A549 (cell line): ENCODE measurements around the gene FOXO3. TPM values are rescaled to one million over a fixed set of nuclear protein-coding genes. Genes with fewer than 3 reads are reported as not detected.

ENCODE experiments used
- ATAC-seq, 2 experiments: fragments of 200-7000 bp in 1 of 2; fragments of >200 bp in 1 of 2; cut with Nextera tagmentation in 1 of 2; cut with Tn5 transposase in 1 of 2; 3 replicates each; pipeline versions ENCODE4 v1.8.0 to v1.9.1; 2018 to 2020; ENCODE audit warnings: mild to moderate bottlenecking in 1 of 2, moderate library complexity in 1 of 2
- CTCF ChIA-PET: fragments of 300-600 bp; sonication (Branson Sonifier 250); formaldehyde crosslinking; extraction: SDS; loops from one replicate; lab custom pipeline; 2021; ENCODE audit warnings: antibody characterized with exemption, inconsistent platforms; lab: Yijun Ruan, JAX
- POLR2A ChIA-PET: fragments of 350-600 bp; formaldehyde crosslinking; extraction: SDS; loops from one replicate; lab custom pipeline; 2021; ENCODE audit warnings: antibody characterized with exemption, inconsistent platforms; lab: Yijun Ruan, JAX
- DNase-seq, 2 experiments: peaks; one replicate each; pipeline versions ENCODE4 v3.0.0 to v3.0.0-alpha.2; 2011 to 2016; ENCODE audit warnings: low read depth in 1 of 2, low spot score in 1 of 2
- FAIRE-seq: peaks from 2 replicates; lab custom pipeline; 2011; peaks lifted over from hg19 to GRCh38; lab: Jason Lieb, UNC
- H3K27ac ChIP-seq, 2 experiments: fragments of >200 bp; sonication (Bioruptor Twin); formaldehyde crosslinking; 3 replicates each; pipeline ENCODE4 v1.5.1; 2016 to 2017
- H3K4me1 ChIP-seq: fragments of >200 bp; sonication (Bioruptor Twin); formaldehyde crosslinking; 3 replicates; pipeline ENCODE4 v1.6.1; 2016
- H3K4me2 ChIP-seq: fragments of >200 bp; sonication (Bioruptor Twin); formaldehyde crosslinking; 3 replicates; pipeline ENCODE4 v1.6.1; 2016
- H3K4me3 ChIP-seq: fragments of >200 bp; sonication (Bioruptor Twin); formaldehyde crosslinking; 3 replicates; pipeline ENCODE4 v1.5.1; 2016
- H3K9me3 ChIP-seq: fragments of >200 bp; sonication (Bioruptor Twin); formaldehyde crosslinking; 3 replicates; pipeline ENCODE4 v1.6.1; 2016
- ATOH8 ChIP-seq: fragments of 250-450 bp; sonication (Bioruptor Pico); IDR thresholded peaks from 2 replicates; pipeline ENCODE4 v1.5.0; 2020; ENCODE audit warnings: low read depth, mild to moderate bottlenecking, moderate library complexity
- CBX2 ChIP-seq: fragments of 200-600 bp; sonication (generic); IDR thresholded peaks from 2 replicates; pipeline ENCODE4 v1.6.1; 2016; ENCODE audit warnings: low read depth, mild to moderate bottlenecking, borderline replicate concordance
- CHD2 ChIP-seq: fragments of 150-350 bp; IDR thresholded peaks from 2 replicates; pipeline ENCODE4 v1.6.1; 2014; ENCODE audit warnings: low read length; ENCODE audit not compliant: partially characterized antibody
- CHD4 ChIP-seq: fragments of 200-600 bp; sonication (generic); IDR thresholded peaks from 2 replicates; pipeline ENCODE4 v1.6.1; 2016; ENCODE audit warnings: antibody characterized with exemption, mild to moderate bottlenecking, borderline replicate concordance
- E2F6 ChIP-seq: IDR thresholded peaks from 2 replicates; pipeline ENCODE4 v1.6.1; 2012; ENCODE audit warnings: low read depth, borderline replicate concordance
- EHF ChIP-seq: fragments of 250-450 bp; sonication (Bioruptor Pico); IDR thresholded peaks from 2 replicates; pipeline ENCODE4 v1.5.0; 2020; ENCODE audit warnings: mild to moderate bottlenecking
- EHMT2 ChIP-seq: fragments of 200-600 bp; sonication (generic); IDR thresholded peaks from 2 replicates; pipeline ENCODE4 v1.6.1; 2016; ENCODE audit warnings: antibody characterized with exemption, low read depth, mild to moderate bottlenecking, moderate library complexity
- EP300 ChIP-seq, 2 experiments: fragments of >200 bp; sonication (Bioruptor Twin); formaldehyde crosslinking; IDR thresholded peaks; 2 replicates in 1 of 2; 3 replicates in 1 of 2; pipeline ENCODE4 v1.6.1; 2016 to 2017
- ESRRA ChIP-seq: fragments of 150-350 bp; IDR thresholded peaks from 2 replicates; pipeline ENCODE4 v1.6.1; 2014; ENCODE audit warnings: mild to moderate bottlenecking, low read length, borderline replicate concordance
- FOSL2 ChIP-seq, 2 experiments: fragments of 450-650 bp in 1 of 2; fragments of >200 bp in 1 of 2; sonication (Bioruptor Twin) in 1 of 2; formaldehyde crosslinking; IDR thresholded peaks; 2 replicates each; pipeline versions ENCODE4 v1.5.0 to v1.6.1; 2016 to 2020; ENCODE audit warnings: mild to moderate bottlenecking in 1 of 2, moderate library complexity in 1 of 2
- FOXS1 ChIP-seq: fragments of 250-450 bp; sonication (Bioruptor Pico); IDR thresholded peaks from 2 replicates; pipeline ENCODE4 v1.5.0; 2020; ENCODE audit warnings: mild to moderate bottlenecking, moderate library complexity
- HDAC2 ChIP-seq: fragments of 200-600 bp; sonication (generic); IDR thresholded peaks from 2 replicates; pipeline ENCODE4 v1.6.1; 2016
- HEYL ChIP-seq: fragments of 250-450 bp; sonication (Bioruptor Pico); IDR thresholded peaks from 2 replicates; pipeline ENCODE4 v1.8.0; 2021; ENCODE audit warnings: mild to moderate bottlenecking, moderate library complexity
- KDM1A ChIP-seq: fragments of 200-600 bp; sonication (generic); IDR thresholded peaks from 2 replicates; pipeline ENCODE4 v1.6.1; 2016; ENCODE audit warnings: low read depth, mild to moderate bottlenecking
- KDM5A ChIP-seq: fragments of 200-600 bp; sonication (generic); IDR thresholded peaks from 2 replicates; pipeline ENCODE4 v1.6.1; 2016; ENCODE audit warnings: antibody characterized with exemption, mild to moderate bottlenecking
- MAFK ChIP-seq: fragments of 450-650 bp; IDR thresholded peaks from 2 replicates; pipeline ENCODE4 v1.6.1; 2014; ENCODE audit not compliant: partially characterized antibody
- MAX ChIP-seq: IDR thresholded peaks from 2 replicates; pipeline ENCODE4 v1.6.1; 2012
- NPAS2 ChIP-seq: fragments of 250-450 bp; sonication (Bioruptor Pico); IDR thresholded peaks from 2 replicates; pipeline ENCODE4 v1.8.0; 2022; ENCODE audit warnings: mild to moderate bottlenecking, moderate library complexity, borderline replicate concordance
- NR3C1 ChIP-seq: fragments of >200 bp; sonication (Bioruptor Twin); formaldehyde crosslinking; IDR thresholded peaks from 3 replicates; pipeline ENCODE4 v1.6.1; 2017
- POLR2A ChIP-seq: IDR thresholded peaks from 2 replicates; pipeline ENCODE4 v1.6.1; 2012; ENCODE audit warnings: mild to moderate bottlenecking, low read length
- RARB ChIP-seq: fragments of 250-450 bp; sonication (Bioruptor Pico); IDR thresholded peaks from 2 replicates; pipeline ENCODE4 v1.8.0; 2021; ENCODE audit warnings: mild to moderate bottlenecking, moderate library complexity
- REST ChIP-seq: fragments of 200-600 bp; sonication (generic); IDR thresholded peaks from 2 replicates; pipeline ENCODE4 v1.6.1; 2016; ENCODE audit warnings: antibody characterized with exemption, mild to moderate bottlenecking, moderate library complexity
- RNF2 ChIP-seq: fragments of 200-600 bp; sonication (generic); IDR thresholded peaks from 2 replicates; pipeline ENCODE4 v1.6.1; 2016; ENCODE audit warnings: low read depth, mild to moderate bottlenecking, antibody characterized with exemption, moderate library complexity, borderline replicate concordance
- SMC3 ChIP-seq: fragments of >200 bp; sonication (Bioruptor Twin); formaldehyde crosslinking; IDR thresholded peaks from 3 replicates; pipeline ENCODE4 v1.6.1; 2018; ENCODE audit warnings: inconsistent platforms
- TP53 ChIP-seq: fragments of 250-450 bp; sonication (Bioruptor Pico); IDR thresholded peaks from 2 replicates; pipeline ENCODE4 v1.5.0; 2021; ENCODE audit warnings: mild to moderate bottlenecking, moderate library complexity
- USF2 ChIP-seq: fragments of 450-650 bp; IDR thresholded peaks from 2 replicates; pipeline ENCODE4 v1.6.1; 2014; ENCODE audit warnings: antibody characterized with exemption
- ZFP36 ChIP-seq: fragments of 450-650 bp; IDR thresholded peaks from 2 replicates; pipeline ENCODE4 v1.6.1; 2014; ENCODE audit warnings: borderline replicate concordance; ENCODE audit not compliant: partially characterized antibody
- ZNF302 ChIP-seq: fragments of 250-450 bp; sonication (Bioruptor Pico); IDR thresholded peaks from 2 replicates; pipeline ENCODE4 v1.9.0; 2021; ENCODE audit warnings: inconsistent platforms, mild to moderate bottlenecking, moderate library complexity
- WGBS: methylation state at CpG from one replicate; pipeline ENCODE4 v1.1.6; 2017; ENCODE audit errors: missing lambda C conversion rate; 5-methylcytosine and 5-hydroxymethylcytosine counted together
- polyA plus RNA-seq, 4 experiments: library from polyadenylated mRNA; depleted of rRNA in 3 of 4; stranded (reverse); fragments of >200 nt; fragmentation: RNase III in 1 of 4; extraction: RNeasy Plus Mini Kit Qiagen cat#74134 plus additional on column Dnase treatment in 1 of 4; gene quantifications; 2 replicates in 3 of 4; 3 replicates in 1 of 4; pipeline ENCODE4 v1.2.3, GENCODE V29; 2011 to 2017

Gene FOXO3
- polyA plus RNA-seq, 2 of the 4 experiments (the other 2 are of a cell fraction), result 4.6 to 7.5 TPM

GRCh38 chr6:108721286-108721685 is 160.6 kb downstream of the FOXO3 start:
- H3K4me3 ChIP-seq, result no peak overlapping the region
- no peaks in the 10 kb centered on the region for H3K4me1 ChIP-seq
- 35% methylated on average over 5 of the region's 5 CpGs for WGBS
- ChIA-PET CTCF (no interaction called here), POLR2A (no interaction called here)
- H3K27ac ChIP-seq, result no peak overlapping the region
- no peak for ATAC-seq
- no peak for TF ChIP-seq EHF (CRISPR knock-in tag)
- TF ChIP-seq POLR2A, result no peak
- no peak for TF ChIP-seq KDM5A
- TF ChIP-seq FOXS1 (CRISPR knock-in tag), result no peak
- no peak for TF ChIP-seq RARB (CRISPR knock-in tag)
- no peak for TF ChIP-seq FOSL2 (IDR thresholded peaks at IDR 0.05)
- TF ChIP-seq FOSL2 (CRISPR knock-in tag; IDR thresholded peaks at IDR 0.05), result no peak
- TF ChIP-seq ATOH8 (CRISPR knock-in tag), result no peak
- TF ChIP-seq KDM1A, result no peak
- TF ChIP-seq ZNF302, result no peak
- TF ChIP-seq HDAC2, result no peak
- TF ChIP-seq RNF2, result no peak
- 0 out of 3 replicates have a peak, but pooled peaks cover 3% of the 10 kb centered on the region for H3K9me3 ChIP-seq
- FAIRE-seq, result no peak
- no peak overlapping the region for H3K4me2 ChIP-seq
- no peak for DNase-seq

- no peaks in the 10 kb centered on the region for H3K4me1 ChIP-seq
- no peak overlapping the region for H3K4me2 ChIP-seq
- TF ChIP-seq MAX, result no peak
- TF ChIP-seq REST, result no peak
- TF ChIP-seq FOXS1 (CRISPR knock-in tag), result no peak
- no peak for TF ChIP-seq EHMT2
- no peak for TF ChIP-seq E2F6
- TF ChIP-seq ESRRA, result no peak
- no peak for TF ChIP-seq MAFK
- no peak for TF ChIP-seq NR3C1
- no peak for TF ChIP-seq TP53 (CRISPR knock-in tag)
- no peak for TF ChIP-seq CHD4
- TF ChIP-seq KDM5A, result no peak
- no peak for TF ChIP-seq HEYL
- TF ChIP-seq ZFP36, result no peak
- no peak for TF ChIP-seq CHD2
- TF ChIP-seq SMC3, result no peak
- TF ChIP-seq NPAS2 (CRISPR knock-in tag), result no peak
- no peak for TF ChIP-seq CBX2
- TF ChIP-seq EP300 (IDR thresholded peaks at IDR 0.05), result no peak
- TF ChIP-seq USF2, result no peak
- DNase-seq (no peak), ATAC-seq (no peak), FAIRE-seq (no peak)
- WGBS, result 78% methylated on average over 1 of the region's 1 CpG
- 0 out of 3 replicates have a peak, but pooled peaks cover 3% of the 10 kb centered on the region for H3K9me3 ChIP-seq
- POLR2A ChIA-PET, result no interaction called here
- no peak overlapping the region for H3K27ac ChIP-seq
- CTCF ChIA-PET, result interaction anchor here (0.6 kb wide), 1 partner anchor 164 kb away, joined by 5 read pairs; no protein-coding TSS in a partner anchor
- no peak overlapping the region for H3K4me3 ChIP-seq
Measured at GRCh38 chr6:108723594-108723993, 162.9 kb downstream of the FOXO3 start.
